ENCODE measurements around the gene TRIM54. TPM values are rescaled to one million over a fixed set of nuclear protein-coding genes. Genes with fewer than 3 reads are reported as not detected.
"Not testable (repeated sequence)": the region's sequence is repeated elsewhere in the genome, so short reads cannot be mapped to it uniquely, and the experiment has no call there.

The TRIM54 gene
- total RNA-seq, 4 donors from 2014 or later, result 219 to 554 (median 427) TPM

DNA sequence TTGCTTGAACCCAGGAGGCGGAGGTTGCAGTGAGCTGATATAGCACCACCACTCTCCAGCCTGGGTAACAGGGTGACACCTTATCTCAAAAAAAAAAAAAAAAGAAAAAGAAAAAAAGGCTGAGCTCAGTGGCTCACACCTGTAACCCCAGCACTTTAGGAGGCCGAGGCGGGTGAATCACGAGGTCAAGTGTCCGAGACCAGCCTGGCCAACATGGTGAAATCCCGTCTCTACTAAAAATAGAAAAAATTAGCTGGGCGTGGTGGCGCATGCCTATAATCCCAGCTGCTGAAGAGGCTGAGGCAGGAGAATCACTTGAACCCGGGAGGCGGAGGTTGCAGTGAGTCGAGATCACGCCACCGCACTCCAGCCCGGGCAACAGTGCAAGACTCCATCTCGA is 37.6 kb downstream of the TRIM54 start:
- H3K27me3 ChIP-seq; H3K4me3 ChIP-seq; in situ Hi-C loops (cut with MboI; ENCODE audit: low sequenced_read_pairs in 4 of 4); H3K36me3 ChIP-seq; H3K9me3 ChIP-seq: not testable (repeated sequence)
- peak in 1 of 2 donors; percentile 2 for ATAC-seq
- peak; percentile 16 to 42 for TF ChIP-seq POLR2A (IDR thresholded peaks at IDR 0.05)
- Histone ChIP-seq H3K27ac (peak overlapping the region; percentile 95 to 100 (median 98)), H3K4me1 (peaks cover 50 to 60% of the 10 kb centered on the region in 2 donors)
- intact Hi-C loops (cut with DNase I; ENCODE audit: low total_unique reads), result loop anchor here (2.0 kb wide), 1 partner anchor 37 kb away; the partner anchor contains the start of gene TRIM54
- peak; percentile 72 to 90 for DNase-seq

GRCh38 chr2:27320958-27321543 is 38.8 kb downstream of the TRIM54 start:
- H3K4me3 ChIP-seq, result peak overlapping the region in 2 of 4 donors; percentile 80 to 82

DNA sequence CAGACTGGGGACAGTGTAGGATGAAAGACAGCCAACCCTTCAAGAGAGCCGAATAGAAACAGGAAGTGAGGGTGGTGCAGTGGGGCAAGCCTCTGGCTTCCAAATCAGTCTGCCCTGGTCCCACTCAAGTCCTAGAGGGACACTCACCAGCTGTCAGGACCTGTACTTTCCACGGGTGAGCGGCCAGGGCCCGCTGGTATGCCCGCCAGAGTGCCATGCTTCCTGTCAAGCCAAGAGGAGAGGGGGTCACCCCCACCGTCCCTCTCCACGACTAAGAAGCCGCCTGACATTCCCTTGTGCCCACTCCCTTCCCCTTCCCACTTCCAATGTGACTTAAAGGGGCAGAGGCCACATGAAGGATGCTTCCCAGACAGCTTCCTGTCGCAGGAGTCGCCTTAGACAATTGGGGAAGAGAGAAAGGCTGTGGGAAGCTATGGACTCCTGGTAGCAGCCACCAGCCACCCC is 40.1 kb downstream of the TRIM54 start:
- no peaks in the 10 kb centered on the region for H3K9me3 ChIP-seq
- in situ Hi-C loops (cut with MboI; ENCODE audit: low sequenced_read_pairs in 4 of 4), result no loop called here
- ATAC-seq (peak; percentile 6 to 9), DNase-seq (peak in 1 of 2 donors; percentile 73)
- peaks cover 0 to 17% of the 10 kb centered on the region in 2 donors for H3K36me3 ChIP-seq
- peaks cover 39 to 44% of the 10 kb centered on the region in 2 donors for H3K4me1 ChIP-seq
- H3K27me3 ChIP-seq, result no peaks in the 10 kb centered on the region
- TF ChIP-seq POLR2A (IDR thresholded peaks at IDR 0.05) (no peak), CTCF (IDR thresholded peaks at IDR 0.05 in 4 of 5, conservative IDR thresholded peaks at IDR 0.05 in 1 of 5) (no peak)
- intact Hi-C loops (cut with DNase I; ENCODE audit: low total_unique reads), result loop anchor here (1.0 to 2.0 kb wide), 2 partner anchors 48 to 58 kb away; partner anchors contain the start of genes EIF2B4, SNX17 and ZNF513
- H3K27ac ChIP-seq, result peak overlapping the region; percentile 95 to 100 (median 98)
- H3K4me3 ChIP-seq, result peak overlapping the region; percentile 80 to 89 (median 82)

More at GRCh38 chr2:27320958-27321543, 38.8 kb downstream of the TRIM54 start:
- in situ Hi-C loops (cut with MboI; ENCODE audit: low sequenced_read_pairs in 4 of 4) (no loop called here), intact Hi-C loops (cut with DNase I; ENCODE audit: low total_unique reads) (loop anchor here (2.0 kb wide), 1 partner anchor 38 kb away; the partner anchor contains the start of gene TRIM54)
- ATAC-seq, result peak; percentile 64 to 70
- TF ChIP-seq POLR2A (IDR thresholded peaks at IDR 0.05) (peak; percentile 78 to 82), CTCF (IDR thresholded peaks at IDR 0.05 in 4 of 5, conservative IDR thresholded peaks at IDR 0.05 in 1 of 5) (peak; percentile 59 to 77 (median 63))
- H3K9me3 ChIP-seq, result no peaks in the 10 kb centered on the region
- peak overlapping the region; percentile 95 to 100 (median 98) for H3K27ac ChIP-seq
- peaks cover 0 to 4% of the 10 kb centered on the region in 2 donors for H3K36me3 ChIP-seq
- H3K27me3 ChIP-seq, result no peaks in the 10 kb centered on the region
- DNase-seq, result peak; percentile 91 to 99
- H3K4me1 ChIP-seq, result peaks cover 46 to 56% of the 10 kb centered on the region in 2 donors

DNA sequence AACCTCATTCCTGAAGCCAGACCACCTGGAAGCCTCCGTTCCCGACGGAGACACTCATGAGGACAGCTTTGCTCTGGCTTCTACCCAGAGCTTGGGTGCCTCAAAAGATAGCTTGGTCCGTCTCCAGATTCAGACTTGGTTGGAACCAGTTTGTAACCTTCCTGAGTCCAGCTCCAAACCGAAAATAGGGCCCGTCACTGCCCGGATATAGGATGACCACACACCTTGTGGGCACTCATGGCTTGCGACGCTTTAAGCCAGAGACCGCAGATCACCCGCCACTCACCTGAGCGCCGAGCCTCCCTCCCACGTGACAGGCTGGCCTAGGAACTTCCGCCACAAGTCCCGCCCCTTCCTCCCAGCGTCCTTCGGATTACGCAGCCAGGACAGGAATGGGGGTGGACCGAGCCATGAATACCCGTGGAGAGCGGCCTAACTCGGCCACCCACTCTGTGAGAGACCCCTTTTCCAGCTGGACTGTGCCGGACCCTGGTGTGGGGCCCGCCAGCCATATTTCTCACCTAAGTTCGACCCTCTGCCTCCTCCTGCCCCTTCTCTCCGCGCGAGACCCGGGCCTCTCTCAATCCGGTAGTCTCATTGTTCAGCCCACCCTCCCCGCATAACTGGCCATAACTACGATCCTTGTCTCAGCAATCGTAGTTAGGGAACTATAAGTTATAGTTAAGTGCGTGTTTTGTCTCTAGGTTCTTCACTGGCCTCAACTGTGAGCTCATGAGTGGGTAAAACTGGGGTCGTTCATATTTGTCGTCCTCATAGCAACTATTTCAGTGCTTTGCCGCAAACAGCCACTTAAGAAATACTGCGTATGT is 40.8 kb downstream of the TRIM54 start, which contains the start of gene MPV17:
TSS of gene MPV17 (minus strand) at position 332 of the 830 bp plus-strand sequence. CDS start 580 bp downstream, outside the sequence.
- intact Hi-C loops (cut with DNase I; ENCODE audit: low total_unique reads) (loop anchor here (1.0 to 2.0 kb wide), 3 partner anchors 33 to 58 kb away; partner anchors contain the start of genes EIF2B4, GTF3C2, SNX17 and ZNF513), in situ Hi-C loops (cut with MboI; ENCODE audit: low sequenced_read_pairs in 4 of 4) (no loop called here)
- DNase-seq (peak; percentile 93 to 96), ATAC-seq (peak; percentile 60 to 61)
- Histone ChIP-seq H3K9me3 (no peaks in the 10 kb centered on the region), H3K27me3 (no peaks in the 10 kb centered on the region), H3K27ac (peak within 1 kb of the TSS; percentile 95 to 100 (median 98)), H3K4me1 (peaks cover 37 to 40% of the 10 kb centered on the region in 2 donors), H3K4me3 (peak within 1 kb of the TSS; percentile 80 to 89 (median 82)), H3K36me3 (peaks cover 0 to 24% of the 10 kb centered on the region in 2 donors)
- TF ChIP-seq CTCF (IDR thresholded peaks at IDR 0.05 in 4 of 5, conservative IDR thresholded peaks at IDR 0.05 in 1 of 5), result peak in 1 of 5 experiments; percentile 20
- TF ChIP-seq POLR2A (IDR thresholded peaks at IDR 0.05), result peak; percentile 86 to 91
